Measurements from ENCODE around the gene KLK14. TPM values are rescaled to one million over a fixed set of nuclear protein-coding genes. Genes with fewer than 3 reads are reported as not detected.

The KLK14 gene
- total RNA-seq, 1 experiment from 2014 or later, result 0.26 TPM

DNA sequence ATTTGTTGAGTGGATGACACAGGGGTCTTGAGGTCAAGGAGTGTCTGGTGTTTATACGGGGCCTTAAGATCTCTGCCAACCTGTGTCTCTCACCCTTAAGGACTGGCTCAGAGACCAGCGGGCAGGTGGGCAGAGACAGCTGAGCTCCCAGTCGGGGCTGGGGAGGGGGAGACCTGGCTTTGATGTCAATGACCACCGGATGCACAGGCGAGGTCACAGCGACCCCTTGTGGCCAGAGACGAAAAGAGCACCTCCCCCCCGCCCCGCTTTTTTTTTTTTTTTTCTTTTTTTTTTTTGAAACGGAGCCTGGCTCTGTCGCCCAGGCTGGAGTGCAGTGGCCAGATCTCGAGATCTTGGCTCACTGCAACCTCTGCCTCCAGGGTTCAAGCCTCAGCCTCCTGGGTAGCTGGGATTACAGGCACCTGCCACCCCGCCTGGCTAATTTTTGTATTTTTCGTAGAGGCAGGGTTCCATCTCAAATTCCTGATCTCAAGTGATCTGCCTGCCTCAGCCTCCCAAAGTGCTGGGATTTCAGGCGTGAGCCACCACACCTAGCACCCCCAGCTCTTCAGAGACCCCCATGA is 12.1 kb upstream of the KLK14 start:
- Histone ChIP-seq H2BK20ac (ENCODE audit: low read depth, low read length, poor library complexity, severe bottlenecking) (no peak overlapping the region), H2AK5ac (ENCODE audit: insufficient read length, low read length) (no peak overlapping the region), H4K91ac (ENCODE audit: insufficient read length, low read depth, low read length) (no peak overlapping the region), H2AFZ (ENCODE audit: low read length) (no peak overlapping the region), H3K9ac (ENCODE audit: extremely low read depth, insufficient read length, low read length) (no peak overlapping the region), H3K4me1 (ENCODE audit: insufficient read depth, low read length) (no peaks in the 10 kb centered on the region), H4K5ac (ENCODE audit: insufficient read length, low read depth, low read length) (no peak overlapping the region), H4K8ac (replicated peaks; ENCODE audit: insufficient read length, low read depth, low read length) (no peak overlapping the region), H2BK120ac (ENCODE audit: low read depth, low read length, poor library complexity, severe bottlenecking) (no peak overlapping the region), H3K23me2 (ENCODE audit: insufficient read length, low read depth, low read length, poor library complexity, severe bottlenecking) (no peaks in the 10 kb centered on the region), H3K27me3 (ENCODE audit: insufficient read depth, low read length) (no peaks in the 10 kb centered on the region), H3K79me1 (ENCODE audit: insufficient read depth, low read depth, low read length, poor library complexity, severe bottlenecking) (no peaks in the 10 kb centered on the region), H2BK12ac (ENCODE audit: insufficient read length, low read depth, low read length) (no peak overlapping the region), H3K56ac (ENCODE audit: insufficient read length, low read depth, low read length) (no peak overlapping the region), H3K79me2 (ENCODE audit: insufficient read depth, low read length) (no peaks in the 10 kb centered on the region), H2BK5ac (ENCODE audit: insufficient read length, low read length) (no peak overlapping the region), H3K14ac (ENCODE audit: insufficient read depth, low read length) (no peak overlapping the region), H3K9me3 (ENCODE audit: control insufficient read depth, low read depth, low read length) (no peaks in the 10 kb centered on the region), H3K23ac (ENCODE audit: insufficient read length, low read depth, low read length) (no peak overlapping the region), H3T11ph (ENCODE audit: low read length) (no peak overlapping the region), H3K18ac (ENCODE audit: insufficient read length, low read depth, low read length) (no peak overlapping the region), H2BK15ac (ENCODE audit: low read depth, low read length) (no peak overlapping the region), H3K4me2 (ENCODE audit: insufficient read depth, insufficient read length, low read length) (no peak overlapping the region), H3K27ac (ENCODE audit: insufficient read length, low read depth, low read length) (no peak overlapping the region), H3K4ac (ENCODE audit: low read depth, low read length) (no peak overlapping the region), H4K20me1 (ENCODE audit: control insufficient read depth, insufficient read depth, insufficient read length) (no peaks in the 10 kb centered on the region)
- no peaks in the 10 kb centered on the region for H3K9me3 Mint-ChIP-seq
- peak overlapping the region in 1 of 2 experiments; percentile 31; a peak in 1 of 5 replicates for H3K4me3 Mint-ChIP-seq
- peak; percentile 75 for DNase-seq
- peaks cover 17 to 25% of the 10 kb centered on the region in 2 experiments for H3K4me1 Mint-ChIP-seq
- peak overlapping the region in 1 of 3 experiments; percentile 23; a peak in 1 of 7 replicates for H3K27ac Mint-ChIP-seq
- WGBS (ENCODE audit: extremely low coverage, insufficient read length, low lambda C conversion rate), result no CpG with 5 or more reads among the region's 15 CpGs
- peaks cover 0 to 4% (median 4%) of the 10 kb centered on the region in 3 experiments; a peak in 2 of 7 replicates for H3K36me3 Mint-ChIP-seq (ENCODE audit: insufficient read depth in 1 of 3, low read depth in 3 of 3)
- peaks cover 3% of the 10 kb centered on the region for H3K27me3 Mint-ChIP-seq (ENCODE audit: low read depth)
- TF ChIP-seq, protein P1, sequence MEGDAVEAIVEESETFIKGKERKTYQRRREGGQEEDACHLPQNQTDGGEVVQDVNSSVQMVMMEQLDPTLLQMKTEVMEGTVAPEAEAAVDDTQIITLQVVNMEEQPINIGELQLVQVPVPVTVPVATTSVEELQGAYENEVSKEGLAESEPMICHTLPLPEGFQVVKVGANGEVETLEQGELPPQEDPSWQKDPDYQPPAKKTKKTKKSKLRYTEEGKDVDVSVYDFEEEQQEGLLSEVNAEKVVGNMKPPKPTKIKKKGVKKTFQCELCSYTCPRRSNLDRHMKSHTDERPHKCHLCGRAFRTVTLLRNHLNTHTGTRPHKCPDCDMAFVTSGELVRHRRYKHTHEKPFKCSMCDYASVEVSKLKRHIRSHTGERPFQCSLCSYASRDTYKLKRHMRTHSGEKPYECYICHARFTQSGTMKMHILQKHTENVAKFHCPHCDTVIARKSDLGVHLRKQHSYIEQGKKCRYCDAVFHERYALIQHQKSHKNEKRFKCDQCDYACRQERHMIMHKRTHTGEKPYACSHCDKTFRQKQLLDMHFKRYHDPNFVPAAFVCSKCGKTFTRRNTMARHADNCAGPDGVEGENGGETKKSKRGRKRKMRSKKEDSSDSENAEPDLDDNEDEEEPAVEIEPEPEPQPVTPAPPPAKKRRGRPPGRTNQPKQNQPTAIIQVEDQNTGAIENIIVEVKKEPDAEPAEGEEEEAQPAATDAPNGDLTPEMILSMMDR (conservative IDR thresholded peaks at IDR 0.05), result peak; percentile 82

Measured in H9 (cell line).